Heart left ventricle (tissue), 13 donors: Measurements from ENCODE around the gene DACT2.

Experiments used
- CTCF ChIP-seq, 12 donors: fragments of 200-600 bp; sonication (generic) in 4 of 12; IDR thresholded peaks; one replicate each; pipeline versions ENCODE4 v1.5.0 to v1.8.0; 2018 to 2022; ENCODE audit warnings: antibody characterized with exemption in 12 of 12, mild to moderate bottlenecking in 5 of 12
- POLR2A ChIP-seq, 2 donors: fragments of 450-650 bp; IDR thresholded peaks; one replicate each; pipeline ENCODE4 v1.6.1; 2017; ENCODE audit warnings: antibody characterized with exemption in 2 of 2, mild to moderate bottlenecking in 2 of 2, moderate library complexity in 2 of 2
- donor health status: ischemic (EF 13 %, LVEDD 7.1; RV severe dilation, severe dysfunction).
- donor health status: DM: no; HTN: yes; CAD: no.
- donor health status: DM: no; HTN: no; CAD: no.
- donor health status: ischemic (EF 25% LVEDD 6.9; RV normal size, moderate dysfunction).
- donor health status: ischemic (EF 25% LVEDD 5.7; RV mildly dilated, moderate dysfunction).
- donor health status: ischemic (EF 35%, LVEDD 5.7; RV mildly dilated, moderate dysfunction).
- donor health status: nonischemic (EF 11% LVEDD 7.7; RV severe dilation, severe dysfunction).
- donor health status: DM: yes; HTN: yes; CAD: no.
- donor health status: PGD.
- donor health status: ischemic (EF 29% LVEDD 5.4; RV normal size, mild dysfunction).
- donor health status: nonischemic (EF 23%, LVEDD 6.1; RV moderate dilation, normal function).

GRCh38 chr6:168309997-168310396, 9.6 kb downstream of the DACT2 start:
- no peak for TF ChIP-seq POLR2A (IDR thresholded peaks at IDR 0.05)
- TF ChIP-seq CTCF (IDR thresholded peaks at IDR 0.05) = no peak
